Measurements from ENCODE around the gene PRKCQ.

PRKCQ gene

GRCh38 chr10:6512182-6512581, 67.9 kb downstream of the PRKCQ start:
- Histone ChIP-seq H3K4me1 (ENCODE audit: insufficient read depth, low read length) (peaks cover 25% of the 10 kb centered on the region), H3K36me3 (ENCODE audit: insufficient read depth, low read length) (peaks cover 65% of the 10 kb centered on the region), H4K20me1 (ENCODE audit: insufficient read depth, low read length) (no peaks in the 10 kb centered on the region), H3K27ac (ENCODE audit: low read length) (no peak overlapping the region), H3K79me2 (ENCODE audit: insufficient read depth, low read length) (peaks cover 9% of the 10 kb centered on the region), H3K9ac (ENCODE audit: low read depth, low read length) (no peak overlapping the region), H3K27me3 (ENCODE audit: insufficient read depth, low read length, poor library complexity) (no peaks in the 10 kb centered on the region), H3K9me3 (ENCODE audit: insufficient read depth, low read length, severe bottlenecking) (no peaks in the 10 kb centered on the region), H3K4me2 (ENCODE audit: insufficient read depth, low read length) (no peak overlapping the region), H3K4me3 (ENCODE audit: low read depth in 1 of 2, low read length in 2 of 2) (no peak overlapping the region), H2AFZ (ENCODE audit: low read depth, low read length) (no peak overlapping the region)
- DNase-seq (no peak), ATAC-seq (ENCODE audit: insufficient read depth, low read depth) (no peak)
- TF ChIP-seq EZH2 (IDR thresholded peaks at IDR 0.05; ENCODE audit: borderline replicate concordance, low read depth, low read length, severe bottlenecking): no peak
- no peak for TF ChIP-seq CTCF (IDR thresholded peaks at IDR 0.05; ENCODE audit: borderline replicate concordance, extremely low read depth, low read length, poor library complexity, severe bottlenecking)

GRCh38 chr10:6511347-6511746, 68.7 kb downstream of the PRKCQ start:
- Histone ChIP-seq H2AFZ (ENCODE audit: low read depth, low read length) (no peak overlapping the region), H3K9ac (ENCODE audit: low read depth, low read length) (no peak overlapping the region), H3K4me2 (ENCODE audit: insufficient read depth, low read length) (no peak overlapping the region), H3K4me3 (ENCODE audit: low read depth in 1 of 2, low read length in 2 of 2) (no peak overlapping the region), H3K36me3 (ENCODE audit: insufficient read depth, low read length) (peaks cover 70% of the 10 kb centered on the region), H3K9me3 (ENCODE audit: insufficient read depth, low read length, severe bottlenecking) (no peaks in the 10 kb centered on the region), H3K27me3 (ENCODE audit: insufficient read depth, low read length, poor library complexity) (no peaks in the 10 kb centered on the region), H3K27ac (ENCODE audit: low read length) (no peak overlapping the region), H3K79me2 (ENCODE audit: insufficient read depth, low read length) (peaks cover 4% of the 10 kb centered on the region; the same call in 1 of the 2 replicates), H4K20me1 (ENCODE audit: insufficient read depth, low read length) (no peaks in the 10 kb centered on the region), H3K4me1 (ENCODE audit: insufficient read depth, low read length) (peaks cover 25% of the 10 kb centered on the region)
- DNase-seq (no peak), ATAC-seq (ENCODE audit: insufficient read depth, low read depth) (no peak)
- no peak for TF ChIP-seq EZH2 (IDR thresholded peaks at IDR 0.05; ENCODE audit: borderline replicate concordance, low read depth, low read length, severe bottlenecking)
- TF ChIP-seq CTCF (IDR thresholded peaks at IDR 0.05; ENCODE audit: borderline replicate concordance, extremely low read depth, low read length, poor library complexity, severe bottlenecking): no peak

- no peak overlapping the region for H3K9ac ChIP-seq (ENCODE audit: low read depth, low read length)
- H3K4me3 ChIP-seq (ENCODE audit: low read depth in 1 of 2, low read length in 2 of 2): no peak overlapping the region
- H3K9me3 ChIP-seq (ENCODE audit: insufficient read depth, low read length, severe bottlenecking): no peaks in the 10 kb centered on the region
- H3K27me3 ChIP-seq (ENCODE audit: insufficient read depth, low read length, poor library complexity): no peaks in the 10 kb centered on the region
- no peak overlapping the region for H3K4me2 ChIP-seq (ENCODE audit: insufficient read depth, low read length)
- H2AFZ ChIP-seq (ENCODE audit: low read depth, low read length): no peak overlapping the region
- ATAC-seq (ENCODE audit: insufficient read depth, low read depth) (no peak), DNase-seq (no peak)
- H3K4me1 ChIP-seq (ENCODE audit: insufficient read depth, low read length): no peaks in the 10 kb centered on the region
- no peaks in the 10 kb centered on the region for H3K79me2 ChIP-seq (ENCODE audit: insufficient read depth, low read length)
- peaks cover 60% of the 10 kb centered on the region for H3K36me3 ChIP-seq (ENCODE audit: insufficient read depth, low read length)
- TF ChIP-seq EZH2 (IDR thresholded peaks at IDR 0.05; ENCODE audit: borderline replicate concordance, low read depth, low read length, severe bottlenecking) (no peak), CTCF (IDR thresholded peaks at IDR 0.05; ENCODE audit: borderline replicate concordance, extremely low read depth, low read length, poor library complexity, severe bottlenecking) (no peak)
- no peak overlapping the region for H3K27ac ChIP-seq (ENCODE audit: low read length)
- H4K20me1 ChIP-seq (ENCODE audit: insufficient read depth, low read length): no peaks in the 10 kb centered on the region
Measured at GRCh38 chr10:6507311-6507710, 72.8 kb downstream of the PRKCQ start.

- DNase-seq (no peak), ATAC-seq (ENCODE audit: insufficient read depth, low read depth) (no peak)
- Histone ChIP-seq H4K20me1 (ENCODE audit: insufficient read depth, low read length) (no peaks in the 10 kb centered on the region), H3K4me3 (ENCODE audit: low read depth in 1 of 2, low read length in 2 of 2) (no peak overlapping the region), H3K4me2 (ENCODE audit: insufficient read depth, low read length) (no peak overlapping the region), H3K4me1 (ENCODE audit: insufficient read depth, low read length) (no peaks in the 10 kb centered on the region), H2AFZ (ENCODE audit: low read depth, low read length) (no peak overlapping the region), H3K9me3 (ENCODE audit: insufficient read depth, low read length, severe bottlenecking) (no peaks in the 10 kb centered on the region), H3K9ac (ENCODE audit: low read depth, low read length) (no peak overlapping the region), H3K27ac (ENCODE audit: low read length) (no peak overlapping the region; the same call in 1 of the 2 replicates), H3K36me3 (ENCODE audit: insufficient read depth, low read length) (peaks cover 52% of the 10 kb centered on the region), H3K79me2 (ENCODE audit: insufficient read depth, low read length) (no peaks in the 10 kb centered on the region), H3K27me3 (ENCODE audit: insufficient read depth, low read length, poor library complexity) (no peaks in the 10 kb centered on the region)
- TF ChIP-seq CTCF (IDR thresholded peaks at IDR 0.05; ENCODE audit: borderline replicate concordance, extremely low read depth, low read length, poor library complexity, severe bottlenecking) (no peak), EZH2 (IDR thresholded peaks at IDR 0.05; ENCODE audit: borderline replicate concordance, low read depth, low read length, severe bottlenecking) (no peak)
Measured at GRCh38 chr10:6505300-6505699, 74.8 kb downstream of the PRKCQ start.
